Liver (tissue), 9 donors: Measurements from ENCODE around the gene ARID5A. TPM values are rescaled to one million over a fixed set of nuclear protein-coding genes. Genes with fewer than 3 reads are reported as not detected.
A peak's percentile ranks its signal among the peaks of the same experiment; 100 is the strongest.

ENCODE experiments used
- DNase-seq: peaks from one replicate; pipeline ENCODE4 v3.0.0-alpha.2; 2017; ENCODE audit warnings: low spot score
- H3K27ac ChIP-seq, 2 donors: one replicate each; pipeline ENCODE4 v1.7.0; 2013; ENCODE audit warnings: inconsistent platforms in 2 of 2, low read length in 2 of 2, control low read depth in 1 of 2, low read depth in 1 of 2, mild to moderate bottlenecking in 1 of 2
- H3K27me3 ChIP-seq, 4 donors: one replicate each; pipeline versions ENCODE4 v1.6.1 to v1.7.0; 2013; ENCODE audit warnings: low read length in 3 of 4, inconsistent platforms in 1 of 4, mild to moderate bottlenecking in 1 of 4, moderate library complexity in 1 of 4; ENCODE audit not compliant: control insufficient read depth in 4 of 4, insufficient read depth in 4 of 4
- H3K36me3 ChIP-seq, 4 donors: one replicate each; pipeline versions ENCODE4 v1.6.1 to v1.7.0; 2013; ENCODE audit warnings: low read length in 3 of 4, mild to moderate bottlenecking in 3 of 4, low read depth in 1 of 4, moderate library complexity in 1 of 4; ENCODE audit not compliant: control insufficient read depth in 4 of 4, insufficient read depth in 3 of 4
- H3K4me1 ChIP-seq, 4 donors: one replicate each; pipeline versions ENCODE4 v1.6.1 to v1.7.0; 2013; ENCODE audit warnings: low read length in 3 of 4, mild to moderate bottlenecking in 3 of 4, moderate library complexity in 1 of 4; ENCODE audit not compliant: control insufficient read depth in 4 of 4, insufficient read depth in 4 of 4
- H3K4me3 ChIP-seq, 3 donors: one replicate each; pipeline versions ENCODE4 v1.6.1 to v1.7.0; 2013; ENCODE audit warnings: low read length in 3 of 3, control low read depth in 1 of 3, low read depth in 1 of 3, mild to moderate bottlenecking in 1 of 3
- H3K9ac ChIP-seq, 2 donors: one replicate each; pipeline ENCODE4 v1.7.0; 2013; ENCODE audit warnings: low read length in 2 of 2, mild to moderate bottlenecking in 2 of 2, moderate library complexity in 2 of 2, control low read depth in 1 of 2, low read depth in 1 of 2
- H3K9me3 ChIP-seq, 4 donors: one replicate each; pipeline versions ENCODE4 v1.6.1 to v1.7.0; 2013; ENCODE audit warnings: low read length in 3 of 4; ENCODE audit not compliant: control insufficient read depth in 4 of 4
- CTCF ChIP-seq: fragments of 150-350 bp; IDR thresholded peaks from 2 replicates; pipeline ENCODE4 v1.5.1; 2017; ENCODE audit warnings: improper control_type of control experiment, low read depth, low read length; ENCODE audit not compliant: missing input control
- EGR1 ChIP-seq, 2 donors: IDR thresholded peaks; 2 replicates each; pipeline ENCODE4 v1.6.1; 2016 to 2018; ENCODE audit warnings: antibody characterized with exemption in 2 of 2, low read depth in 2 of 2
- FOXA2 ChIP-seq: IDR thresholded peaks from 2 replicates; pipeline ENCODE4 v1.6.1; 2016; ENCODE audit warnings: antibody characterized with exemption
- GABPA ChIP-seq, 2 donors: IDR thresholded peaks in 1 of 2; conservative IDR thresholded peaks in 1 of 2; 2 replicates each; pipeline ENCODE4 v1.6.1; 2016; ENCODE audit warnings: antibody characterized with exemption in 2 of 2, mild to moderate bottlenecking in 1 of 2, moderate library complexity in 1 of 2
- HNF4A ChIP-seq, 2 donors: conservative IDR thresholded peaks; 2 replicates each; pipeline ENCODE4 v1.6.1; 2016; ENCODE audit warnings: antibody characterized with exemption in 2 of 2, mild to moderate bottlenecking in 2 of 2
- HNF4G ChIP-seq: IDR thresholded peaks from 2 replicates; pipeline ENCODE4 v1.6.1; 2016; ENCODE audit warnings: antibody characterized with exemption
- JUND ChIP-seq, 2 donors: IDR thresholded peaks; 2 replicates each; pipeline ENCODE4 v1.6.1; 2016; ENCODE audit warnings: antibody characterized with exemption in 2 of 2
- REST ChIP-seq: IDR thresholded peaks from 2 replicates; pipeline ENCODE4 v1.6.1; 2016; ENCODE audit warnings: antibody characterized with exemption, mild to moderate bottlenecking
- RXRA ChIP-seq, 2 donors: IDR thresholded peaks; 2 replicates each; pipeline ENCODE4 v1.6.1; 2017 to 2018; ENCODE audit warnings: antibody characterized with exemption in 2 of 2, mild to moderate bottlenecking in 1 of 2
- TAF1 ChIP-seq: conservative IDR thresholded peaks from 2 replicates; pipeline ENCODE4 v1.6.1; 2016; ENCODE audit warnings: antibody characterized with exemption, mild to moderate bottlenecking
- YY1 ChIP-seq: IDR thresholded peaks from 2 replicates; pipeline ENCODE4 v1.6.1; 2016; ENCODE audit warnings: antibody characterized with exemption, mild to moderate bottlenecking
- WGBS: extraction: QIAGEN DNeasy Blood & Tissue Kit; methylation state at CpG from one replicate; pipeline ENCODE4 v1.1.7; 2013; 5-methylcytosine and 5-hydroxymethylcytosine counted together
- polyA plus RNA-seq, 2 donors: library from polyadenylated mRNA; stranded (reverse) in 1 of 2; unstranded in 1 of 2; fragments of 200-250 nt in 1 of 2; fragments of >200 nt in 1 of 2; fragmentation: Nextera tagmentation in 1 of 2; extraction: Ambion mirVana in 1 of 2; gene quantifications; one replicate each; pipeline versions ENCODE4 v1.2.1 to v1.2.3, GENCODE V29; 2013 to 2015
- total RNA-seq, 2 donors: library from RNA; depleted of rRNA; stranded (reverse); fragments of >200 nt; gene quantifications; one replicate each; pipeline ENCODE4 v1.2.3, GENCODE V29; 2014
- donor health status: healthy.
- donor health status: healthy.
- donor health status: healthy.
- donor health status: healthy.
- donor health status: healthy.

Gene ARID5A
- total and polyA plus RNA-seq, 4 donors, result 7.4 to 17.8 (median 11.0) TPM

- no peak for TF ChIP-seq HNF4G
- no peak for TF ChIP-seq TAF1
- TF ChIP-seq FOXA2, result no peak
Measured at GRCh38 chr2:96534701-96535181, 1.8 kb upstream of the ARID5A start (continued).

- Histone ChIP-seq H3K27me3 (no peaks in the 10 kb centered on the region), H3K4me1 (peaks cover 3 to 13% (median 8%) of the 10 kb centered on the region in 4 donors), H3K9ac (no peak overlapping the region), H3K4me3 (no peak overlapping the region), H3K27ac (no peak overlapping the region), H3K9me3 (no peaks in the 10 kb centered on the region), H3K36me3 (no peaks in the 10 kb centered on the region)
- DNase-seq, result no peak
- WGBS, result 93% methylated on average over 4 of the region's 4 CpGs
- TF ChIP-seq EGR1 (IDR thresholded peaks at IDR 0.05; ENCODE audit: low read depth in 2 of 2) (no peak), FOXA2 (no peak), CTCF (no peak), GABPA (IDR thresholded peaks at IDR 0.05 in 1 of 2, conservative IDR thresholded peaks at IDR 0.05 in 1 of 2) (no peak), YY1 (no peak), JUND (IDR thresholded peaks at IDR 0.05) (no peak)
Measured at GRCh38 chr2:96535331-96535730, 1.2 kb upstream of the ARID5A start.

GRCh38 chr2:96537066-96537733 is 648 bp downstream of the ARID5A start:
- peak overlapping the region; percentile 87 to 91 for H3K27ac ChIP-seq
- 2% methylated on average over 61 of the region's 61 CpGs for WGBS
- peaks cover 3 to 10% (median 7%) of the 10 kb centered on the region in 4 donors for H3K4me1 ChIP-seq
- H3K36me3 ChIP-seq, result no peaks in the 10 kb centered on the region
- peak overlapping the region; percentile 45 to 88 (median 59) for H3K4me3 ChIP-seq
- H3K27me3 ChIP-seq, result no peaks in the 10 kb centered on the region
- peak overlapping the region in 1 of 2 donors; percentile 53 for H3K9ac ChIP-seq
- TF ChIP-seq RXRA (IDR thresholded peaks at IDR 0.05), result no peak
- no peak for TF ChIP-seq HNF4A (conservative IDR thresholded peaks at IDR 0.05)
- no peak for TF ChIP-seq YY1
- no peak for TF ChIP-seq REST
- no peak for DNase-seq
- H3K9me3 ChIP-seq, result no peaks in the 10 kb centered on the region
